Pancreas (tissue), 10 donors: Measurements from ENCODE around the gene PRKCE. TPM values are rescaled to one million over a fixed set of nuclear protein-coding genes. Genes with fewer than 3 reads are reported as not detected.

Experiments used
- ATAC-seq, 4 donors: fragments of 200-7000 bp; cut with Tn5 transposase; one replicate each; pipeline versions ENCODE4 v1.8.0 to v1.9.1; 2020; ENCODE audit warnings: mild to moderate bottlenecking in 4 of 4, moderate library complexity in 4 of 4
- DNase-seq, 6 donors: peaks; one replicate each; pipeline ENCODE4 v3.0.0-alpha.2; 2020
- FAIRE-seq: peaks from 2 replicates; lab custom pipeline; 2012; peaks lifted over from hg19 to GRCh38; lab: Jason Lieb, UNC
- H3K27ac ChIP-seq, 4 donors: fragments of 200-600 bp; sonication (generic); 1 replicate in 3 of 4; 2 replicates in 1 of 4; pipeline versions ENCODE4 v1.5.0 to v1.8.0; 2020
- H3K27me3 ChIP-seq, 4 donors: fragments of 200-600 bp; one replicate each; pipeline ENCODE4 v1.8.0; 2021
- H3K36me3 ChIP-seq, 3 donors: fragments of 200-600 bp; sonication (generic) in 1 of 3; one replicate each; pipeline versions ENCODE4 v1.5.0 to v1.8.0; 2020 to 2021
- H3K4me1 ChIP-seq, 3 donors: fragments of 200-600 bp; one replicate each; pipeline ENCODE4 v1.8.0; 2021
- H3K4me3 ChIP-seq, 4 donors: fragments of 200-600 bp; sonication (generic) in 2 of 4; one replicate each; pipeline versions ENCODE4 v1.5.0 to v1.8.0; 2020 to 2021
- H3K9me3 ChIP-seq, 4 donors: fragments of 200-600 bp; one replicate each; pipeline ENCODE4 v1.8.0; 2021
- CTCF ChIP-seq, 4 donors: fragments of 200-600 bp; sonication (generic) in 3 of 4; IDR thresholded peaks; one replicate each; pipeline versions ENCODE4 v1.5.0 to v1.8.0; 2021; ENCODE audit warnings: antibody characterized with exemption in 4 of 4
- WGBS, 2 donors: extraction: QIAGEN DNeasy Blood & Tissue Kit; methylation state at CpG; one replicate each; pipeline ENCODE4 v1.1.7; 2013; 5-methylcytosine and 5-hydroxymethylcytosine counted together
- intact Hi-C, 3 donors: fragments of 100-400 bp; cut with DNase I; formaldehyde crosslinking; loops; one replicate each; pipeline versions ENCODE4 v1.11.1 to v1.14.2; 2022
- polyA plus RNA-seq, 2 donors: library from polyadenylated mRNA; stranded (reverse); fragments of 200-250 nt; gene quantifications; one replicate each; pipeline ENCODE4 v1.2.3, GENCODE V29; 2013
- total RNA-seq, 6 donors: library from RNA; stranded (reverse); fragmentation: NEBNext Ultra II Directional in 4 of 6; extraction: Animal tissue kit (Norgen Biotek cat#: 25700) in 4 of 6; gene quantifications; one replicate each; pipeline versions ENCODE4 v1.2.1 to v1.2.4, GENCODE V29; 2021 to 2023
- donor health status: healthy with polysubstance abuse.
- donor health status: DM: no; HTN: no; CAD: no; lungs with moderate emphysema.
- donor health status: DM: no; HTN: no; CAD: no.
- donor health status: control.
- donor health status: control.
- donor health status: Bipolar disorder and iron deficiency.
- donor health status: DM: yes; HTN: yes; CAD: no.
- donor health status: DM: no; HTN: no; CAD: no.
- donor health status: DM: no; HTN: no; CAD: no.
- donor health status: DM: yes; HTN: yes; CAD: no.

PRKCE gene
- total and polyA plus RNA-seq, 8 donors: 4.0 to 19.4 (median 10.0) TPM

DNA sequence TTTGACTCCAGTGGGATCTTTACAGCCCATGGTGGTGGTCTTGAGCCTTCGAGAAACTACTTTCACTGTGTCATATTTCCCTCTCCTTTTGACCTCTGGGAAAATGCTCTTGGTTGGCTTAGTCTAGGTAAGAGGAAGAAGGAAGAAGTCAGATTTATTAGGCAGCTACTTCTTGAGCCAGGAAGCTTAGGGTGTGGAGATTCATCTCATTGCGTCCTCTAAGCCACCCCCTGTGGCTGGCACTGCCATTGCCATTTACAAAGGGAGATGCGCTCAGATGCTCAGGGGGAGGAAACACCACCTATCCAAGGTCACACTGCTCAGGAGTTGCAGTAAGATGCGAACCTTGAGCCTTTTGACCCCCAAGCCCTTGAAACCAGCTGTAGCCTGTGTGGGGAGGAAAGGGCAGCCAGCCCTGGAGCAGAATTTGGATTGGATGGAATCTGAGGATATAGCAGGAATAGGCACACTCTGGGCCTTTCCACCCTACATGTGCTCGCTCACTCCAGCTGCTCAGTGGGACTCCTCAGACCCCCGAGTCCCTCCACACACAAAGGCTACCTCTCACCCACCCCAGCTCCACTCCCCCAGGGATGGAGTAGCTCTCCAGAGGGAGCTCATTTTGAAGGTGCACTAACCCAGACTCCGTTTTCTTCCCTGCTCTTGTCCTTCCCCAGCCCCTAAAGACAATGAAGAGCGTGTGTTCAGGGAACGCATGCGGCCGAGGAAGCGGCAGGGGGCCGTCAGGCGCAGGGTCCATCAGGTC lies 324.5 kb downstream of the PRKCE start:
- Histone ChIP-seq H3K27ac (no peak overlapping the region), H3K27me3 (no peaks in the 10 kb centered on the region), H3K9me3 (no peaks in the 10 kb centered on the region), H3K36me3 (no peaks in the 10 kb centered on the region), H3K4me1 (no peaks in the 10 kb centered on the region), H3K4me3 (no peak overlapping the region)
- DNase-seq: no peak
- FAIRE-seq: no peak
- intact Hi-C loops: no loop called here
- TF ChIP-seq CTCF (IDR thresholded peaks at IDR 0.05): no peak
- ATAC-seq: no peak
- WGBS, 2 donors: 92 to 97% methylated on average over 14 of the region's 14 CpGs

- Histone ChIP-seq H3K4me3 (no peak overlapping the region), H3K36me3 (no peaks in the 10 kb centered on the region), H3K9me3 (no peaks in the 10 kb centered on the region), H3K4me1 (no peaks in the 10 kb centered on the region), H3K27me3 (no peaks in the 10 kb centered on the region), H3K27ac (no peak overlapping the region)
- FAIRE-seq: no peak
- no peak for DNase-seq
- ATAC-seq: no peak
- WGBS, 2 donors: 76 to 82% methylated on average over 4 of the region's 4 CpGs
- no peak for TF ChIP-seq CTCF (IDR thresholded peaks at IDR 0.05)
- intact Hi-C loops: no loop called here
Measured at GRCh38 chr2:45978302-45978859, 326.9 kb downstream of the PRKCE start.

GRCh38 chr2:45979065-45979464 lies 327.6 kb downstream of the PRKCE start:
- no peak for ATAC-seq
- DNase-seq: no peak
- intact Hi-C loops: no loop called here
- Histone ChIP-seq H3K9me3 (no peaks in the 10 kb centered on the region), H3K4me3 (no peak overlapping the region), H3K27ac (no peak overlapping the region), H3K4me1 (no peaks in the 10 kb centered on the region), H3K36me3 (no peaks in the 10 kb centered on the region), H3K27me3 (no peaks in the 10 kb centered on the region)
- TF ChIP-seq CTCF (IDR thresholded peaks at IDR 0.05): no peak
- WGBS, 2 donors: 89 to 93% methylated on average over 4 of the region's 4 CpGs
- no peak for FAIRE-seq

- H3K4me3 ChIP-seq: no peak overlapping the region
- H3K36me3 ChIP-seq: no peaks in the 10 kb centered on the region
- intact Hi-C loops: no loop called here
- WGBS, 2 donors: 82 to 88% methylated on average over 11 of the region's 11 CpGs
- no peak for DNase-seq
- H3K4me1 ChIP-seq: no peaks in the 10 kb centered on the region
- H3K9me3 ChIP-seq: no peaks in the 10 kb centered on the region
- TF ChIP-seq CTCF (IDR thresholded peaks at IDR 0.05): no peak
- no peak overlapping the region for H3K27ac ChIP-seq
- no peak for ATAC-seq
- FAIRE-seq: no peak
- no peaks in the 10 kb centered on the region for H3K27me3 ChIP-seq
Measured at GRCh38 chr2:45980161-45980865, 328.8 kb downstream of the PRKCE start.
